Breast epithelium (tissue), 3 donors: ENCODE measurements around the gene RTEL1.

ENCODE experiments used
- POLR2A ChIP-seq: fragments of 450-650 bp; IDR thresholded peaks from one replicate; pipeline ENCODE4 v1.6.1; 2016; ENCODE audit warnings: antibody characterized with exemption, mild to moderate bottlenecking, moderate library complexity
- TF ChIP-seq, protein P1 (sequence below), 3 donors: fragments of 450-650 bp; IDR thresholded peaks; one replicate each; pipeline ENCODE4 v1.5.1; 2016 to 2017; ENCODE audit warnings: antibody characterized with exemption in 3 of 3, mild to moderate bottlenecking in 3 of 3, moderate library complexity in 3 of 3

DNA sequence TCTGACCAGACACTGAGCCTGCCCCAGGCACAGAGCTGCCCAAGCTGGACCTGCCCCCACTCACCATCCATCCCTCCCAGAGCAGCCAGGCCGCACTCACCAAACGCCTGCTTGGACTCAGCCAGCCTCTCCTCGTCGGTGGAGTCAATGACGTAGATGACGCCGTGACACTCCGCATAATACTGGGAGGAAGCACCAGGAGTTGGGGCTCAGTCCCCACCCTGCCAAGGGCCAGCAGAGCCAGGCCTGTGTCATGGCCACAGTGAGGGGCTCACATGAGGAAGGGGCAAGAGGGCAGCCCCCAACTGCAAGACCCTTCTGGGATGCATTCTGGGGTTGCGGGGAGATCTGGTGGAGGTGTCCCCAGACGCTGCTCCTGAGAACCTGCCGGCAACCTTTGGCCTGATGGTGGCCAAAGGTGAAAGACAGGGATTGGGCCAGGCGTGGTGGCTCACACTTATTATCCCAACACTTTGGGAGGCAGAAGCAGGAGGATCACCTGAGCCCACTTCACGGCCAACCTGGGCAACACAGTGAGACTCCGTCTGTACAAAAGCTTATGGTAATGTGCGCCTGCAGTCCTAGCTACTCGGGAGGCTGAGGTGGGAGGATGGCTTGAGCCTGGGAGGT, 44.0 kb downstream of the RTEL1 start:
- TF ChIP-seq, protein P1, sequence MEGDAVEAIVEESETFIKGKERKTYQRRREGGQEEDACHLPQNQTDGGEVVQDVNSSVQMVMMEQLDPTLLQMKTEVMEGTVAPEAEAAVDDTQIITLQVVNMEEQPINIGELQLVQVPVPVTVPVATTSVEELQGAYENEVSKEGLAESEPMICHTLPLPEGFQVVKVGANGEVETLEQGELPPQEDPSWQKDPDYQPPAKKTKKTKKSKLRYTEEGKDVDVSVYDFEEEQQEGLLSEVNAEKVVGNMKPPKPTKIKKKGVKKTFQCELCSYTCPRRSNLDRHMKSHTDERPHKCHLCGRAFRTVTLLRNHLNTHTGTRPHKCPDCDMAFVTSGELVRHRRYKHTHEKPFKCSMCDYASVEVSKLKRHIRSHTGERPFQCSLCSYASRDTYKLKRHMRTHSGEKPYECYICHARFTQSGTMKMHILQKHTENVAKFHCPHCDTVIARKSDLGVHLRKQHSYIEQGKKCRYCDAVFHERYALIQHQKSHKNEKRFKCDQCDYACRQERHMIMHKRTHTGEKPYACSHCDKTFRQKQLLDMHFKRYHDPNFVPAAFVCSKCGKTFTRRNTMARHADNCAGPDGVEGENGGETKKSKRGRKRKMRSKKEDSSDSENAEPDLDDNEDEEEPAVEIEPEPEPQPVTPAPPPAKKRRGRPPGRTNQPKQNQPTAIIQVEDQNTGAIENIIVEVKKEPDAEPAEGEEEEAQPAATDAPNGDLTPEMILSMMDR (IDR thresholded peaks at IDR 0.05): no peak
- no peak for TF ChIP-seq POLR2A
